Measurements from ENCODE around the gene CTIF.

The CTIF gene

GRCh38 chr18:48623468-48624235, 84.8 kb downstream of the CTIF start:
- DNase-seq = peak; percentile 97

- no peak for DNase-seq
Observed at GRCh38 chr18:48624856-48625255, 86.0 kb downstream of the CTIF start.

- peak; percentile 36 for DNase-seq
Observed at GRCh38 chr18:48627216-48627615, 88.4 kb downstream of the CTIF start.

- DNase-seq = peak; percentile 100
Observed at GRCh38 chr18:48629730-48630324, 91.0 kb downstream of the CTIF start.

GRCh38 chr18:48631851-48632250, 93.0 kb downstream of the CTIF start:
- DNase-seq = no peak

- DNase-seq = no peak
Observed at GRCh38 chr18:48632676-48633257, 93.9 kb downstream of the CTIF start.

GRCh38 chr18:48634491-48634890, 95.7 kb downstream of the CTIF start:
- no peak for DNase-seq

GRCh38 chr18:48634975-48635374, 96.1 kb downstream of the CTIF start:
- DNase-seq = no peak

- DNase-seq = no peak
Observed at GRCh38 chr18:48635806-48636205, 97.0 kb downstream of the CTIF start.

GRCh38 chr18:48636436-48636835, 97.6 kb downstream of the CTIF start:
- DNase-seq = no peak

GRCh38 chr18:48637081-48637990, 98.5 kb downstream of the CTIF start:
- DNase-seq = no peak

GRCh38 chr18:48638451-48638850, 99.6 kb downstream of the CTIF start:
- DNase-seq = no peak

- DNase-seq = no peak
Observed at GRCh38 chr18:48638896-48639771, 100.3 kb downstream of the CTIF start.

- no peak for DNase-seq
Observed at GRCh38 chr18:48639772-48640432, 101.1 kb downstream of the CTIF start.

- DNase-seq = peak; percentile 40
Observed at GRCh38 chr18:48640566-48641270, 101.9 kb downstream of the CTIF start.

- no peak for DNase-seq
Observed at GRCh38 chr18:48641981-48642380, 103.2 kb downstream of the CTIF start.

- no peak for DNase-seq
Observed at GRCh38 chr18:48642503-48642902, 103.7 kb downstream of the CTIF start.

- DNase-seq = peak; percentile 68
Observed at GRCh38 chr18:48643262-48643661, 104.4 kb downstream of the CTIF start.

GRCh38 chr18:48644029-48644428, 105.2 kb downstream of the CTIF start:
- DNase-seq = no peak

GRCh38 chr18:48645427-48646002, 106.7 kb downstream of the CTIF start:
- DNase-seq = no peak

- DNase-seq = no peak
Observed at GRCh38 chr18:48646976-48647375, 108.1 kb downstream of the CTIF start.
